Measurements from ENCODE around the gene FRMD1.
"Not testable (repeated sequence)": the region's sequence is repeated elsewhere in the genome, so short reads cannot be mapped to it uniquely, and the experiment has no call there.

FRMD1 gene

DNA sequence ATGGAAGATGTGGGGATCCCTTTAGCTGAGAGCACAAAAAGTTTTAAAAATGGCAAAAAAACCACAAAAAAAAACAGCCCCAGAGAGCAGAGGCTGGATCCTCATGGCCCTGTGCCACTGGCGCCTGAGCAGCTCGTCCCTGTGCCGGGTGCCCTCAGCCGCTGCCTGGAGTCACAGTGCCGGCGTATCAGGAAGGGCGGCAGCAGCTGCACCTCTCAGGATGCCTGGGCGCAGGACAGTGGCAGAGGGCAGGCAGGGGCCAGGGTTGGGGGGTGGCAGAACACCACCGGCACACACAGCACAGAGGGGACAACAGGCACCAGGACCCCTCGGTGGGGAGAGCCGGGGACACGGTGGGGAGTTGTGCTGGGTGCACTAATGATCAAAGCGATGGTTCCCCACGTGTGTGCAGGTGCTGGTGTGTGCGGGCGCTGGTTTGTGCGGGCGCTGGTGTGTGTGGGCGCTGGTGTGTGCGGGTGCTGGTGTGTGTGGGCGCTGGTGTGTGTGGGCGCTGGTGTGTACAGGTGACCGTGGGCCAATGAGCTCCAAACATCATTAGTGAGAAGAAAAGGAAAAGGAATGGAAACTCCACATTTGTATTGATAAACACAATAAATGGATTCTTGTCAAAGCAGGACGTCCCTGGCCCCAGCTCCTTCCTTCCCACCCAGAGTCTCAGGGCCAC is 1.5 kb upstream of the FRMD1 start:
- no peak for DNase-seq (ENCODE audit: low read depth in 2 of 2, low spot score in 1 of 2)

DNA sequence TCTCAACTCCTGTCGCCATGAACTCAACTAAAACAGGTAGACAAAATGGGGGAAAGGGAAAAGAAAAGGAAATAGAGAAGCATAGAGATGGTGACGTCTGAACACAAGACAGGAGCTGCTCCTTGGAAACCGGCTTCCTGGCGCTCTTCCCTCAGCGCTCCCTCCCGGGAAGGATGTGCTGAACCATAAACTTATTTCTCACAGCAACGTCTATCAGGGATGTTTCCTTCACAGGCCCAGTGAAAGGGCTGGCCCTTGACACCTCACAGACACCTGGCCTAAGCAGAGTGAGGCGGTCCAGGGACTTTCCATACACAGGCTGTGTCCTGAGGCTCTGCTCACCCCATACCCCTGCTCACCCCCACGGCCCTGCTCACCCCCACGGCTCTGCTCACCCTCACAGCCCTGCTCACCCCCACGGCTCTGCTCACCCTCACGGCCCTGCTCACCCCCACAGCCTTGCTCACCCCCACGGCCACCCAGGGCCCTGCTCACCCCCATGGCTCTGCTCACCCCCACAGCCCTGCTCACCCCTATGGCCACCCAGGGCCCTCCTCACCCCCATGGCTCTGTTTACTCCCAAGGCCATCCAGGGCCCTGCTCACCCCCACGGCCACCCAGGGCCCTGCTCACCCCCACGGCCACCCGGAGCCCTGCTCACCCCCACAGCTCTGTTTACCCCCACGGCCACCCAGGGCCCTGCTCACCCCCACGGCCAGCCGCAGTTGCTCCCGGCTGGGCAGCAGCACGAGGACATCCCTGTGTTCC is 653 bp downstream of the FRMD1 start:
- no peak for DNase-seq (ENCODE audit: low read depth in 2 of 2, low spot score in 1 of 2)

DNA sequence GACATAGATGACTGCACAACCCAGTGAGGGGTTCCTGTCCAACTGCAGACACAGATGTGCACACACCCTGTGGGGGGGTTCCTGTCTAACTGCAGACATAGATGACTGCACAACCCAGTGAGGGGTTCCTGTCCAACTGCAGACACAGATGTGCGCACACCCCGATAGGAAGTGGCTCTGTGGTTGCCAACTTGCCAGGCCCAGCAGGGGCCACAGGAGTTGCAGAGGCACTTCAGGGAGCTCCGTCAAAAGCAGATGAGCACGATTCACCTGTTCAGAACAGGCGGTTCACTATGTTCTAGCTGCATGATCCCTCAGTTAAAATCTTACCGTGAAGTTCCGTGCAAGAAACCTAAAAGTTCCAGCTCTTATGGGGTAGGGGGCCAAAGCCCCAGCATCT is 1.6 kb downstream of the FRMD1 start:
- not testable (repeated sequence) for DNase-seq (ENCODE audit: low read depth in 2 of 2, low spot score in 1 of 2)

DNA sequence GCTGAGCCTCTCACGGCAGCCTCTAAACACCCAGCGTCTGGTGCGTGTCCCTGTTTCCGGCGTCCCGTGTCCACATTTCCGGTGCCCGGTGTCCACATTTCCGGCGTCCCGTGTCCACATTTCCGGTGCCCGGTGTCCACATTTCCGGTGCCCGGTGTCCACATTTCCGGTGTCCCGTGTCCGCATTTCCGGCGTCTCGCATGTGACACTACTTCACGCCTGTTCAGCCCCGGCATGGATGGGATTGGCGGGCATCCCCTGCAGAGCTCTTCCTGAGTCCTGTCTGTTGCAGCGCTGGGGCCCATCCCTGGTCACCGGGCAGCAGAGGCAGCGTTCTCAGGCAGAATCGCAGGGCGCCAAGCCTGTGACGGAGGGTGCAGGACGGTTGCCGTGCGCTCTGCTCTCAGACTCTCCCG is 3.2 kb downstream of the FRMD1 start:
- no peak for DNase-seq (ENCODE audit: low read depth in 2 of 2, low spot score in 1 of 2)

DNA sequence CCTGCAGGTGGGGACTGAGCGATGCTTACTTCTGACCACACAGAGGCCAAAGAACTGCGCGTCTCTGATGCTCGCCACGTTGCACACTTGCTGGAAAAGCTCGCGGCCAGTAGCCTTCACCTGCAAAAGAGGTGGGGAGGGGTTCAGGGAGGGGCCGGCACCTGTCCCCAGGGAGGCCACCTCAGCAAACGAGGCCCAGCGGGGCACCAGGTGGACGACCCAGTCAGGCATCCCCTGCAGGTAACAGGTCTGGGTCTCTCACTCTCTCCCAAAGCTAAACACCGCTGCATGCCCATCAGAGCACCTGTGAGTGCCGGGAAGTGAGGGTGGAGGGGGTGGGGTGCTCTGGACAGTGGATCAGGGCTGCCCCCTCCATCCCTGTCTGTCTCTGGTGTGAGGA is 3.8 kb downstream of the FRMD1 start:
- DNase-seq (ENCODE audit: low read depth in 2 of 2, low spot score in 1 of 2): no peak

DNA sequence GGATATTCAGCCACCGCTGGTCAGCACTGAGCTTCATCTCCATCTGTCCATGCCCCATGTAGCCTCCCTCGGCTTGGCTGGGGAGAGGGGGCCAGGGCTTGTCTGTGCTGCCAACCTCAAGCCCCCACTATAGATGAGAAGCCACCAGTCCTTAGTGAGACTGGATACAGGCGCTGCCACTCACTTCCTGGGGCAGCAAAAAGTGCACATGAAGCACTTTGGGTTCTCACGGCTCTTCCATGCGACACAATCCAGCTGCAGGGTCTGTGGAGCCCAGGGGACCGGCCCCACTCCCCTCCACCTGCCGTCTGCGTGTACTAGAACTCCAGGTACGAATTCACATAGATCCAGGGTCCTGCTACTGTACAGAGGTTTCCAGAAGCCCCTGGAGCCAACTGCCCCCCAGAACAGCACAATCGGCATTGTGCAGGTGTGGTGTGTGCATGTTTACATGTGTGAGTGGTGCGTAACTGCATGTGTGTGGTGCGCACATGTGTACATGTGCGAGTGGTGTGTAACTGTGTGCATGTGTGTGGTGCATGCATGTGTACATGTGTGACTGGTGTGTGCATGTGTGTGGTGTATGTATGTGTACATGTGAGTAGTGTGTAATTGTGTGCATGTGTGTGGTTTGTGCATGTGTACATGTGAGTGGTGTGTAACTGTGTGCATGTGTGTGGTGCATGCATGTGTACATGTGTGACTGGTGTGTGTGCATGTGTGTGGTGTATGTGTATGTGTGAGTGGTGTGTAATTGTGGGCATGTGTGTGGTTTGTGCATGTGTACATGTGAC is 4.9 kb downstream of the FRMD1 start:
- no peak for DNase-seq (ENCODE audit: low read depth in 2 of 2, low spot score in 1 of 2)

DNA sequence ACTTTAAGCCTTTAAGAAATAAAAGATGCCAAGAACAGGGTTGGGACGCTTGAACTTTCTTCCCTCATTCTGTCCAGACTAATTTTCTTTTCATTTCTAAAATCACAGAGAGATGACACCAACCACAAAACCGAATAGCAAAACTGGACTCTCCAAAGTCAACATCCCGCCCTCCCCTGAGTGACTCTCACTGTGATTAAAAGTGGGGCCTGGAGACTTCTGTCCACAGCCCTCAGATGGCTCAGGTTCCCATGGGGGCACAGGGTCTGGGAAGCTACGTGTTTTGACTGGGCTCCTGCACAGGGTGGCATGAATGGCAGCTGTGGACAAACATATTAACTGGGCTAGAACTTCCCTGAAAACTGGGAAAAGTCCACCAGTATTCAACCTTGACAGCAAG is 6.3 kb downstream of the FRMD1 start:
- no peak for DNase-seq (ENCODE audit: low read depth in 2 of 2, low spot score in 1 of 2)

DNA sequence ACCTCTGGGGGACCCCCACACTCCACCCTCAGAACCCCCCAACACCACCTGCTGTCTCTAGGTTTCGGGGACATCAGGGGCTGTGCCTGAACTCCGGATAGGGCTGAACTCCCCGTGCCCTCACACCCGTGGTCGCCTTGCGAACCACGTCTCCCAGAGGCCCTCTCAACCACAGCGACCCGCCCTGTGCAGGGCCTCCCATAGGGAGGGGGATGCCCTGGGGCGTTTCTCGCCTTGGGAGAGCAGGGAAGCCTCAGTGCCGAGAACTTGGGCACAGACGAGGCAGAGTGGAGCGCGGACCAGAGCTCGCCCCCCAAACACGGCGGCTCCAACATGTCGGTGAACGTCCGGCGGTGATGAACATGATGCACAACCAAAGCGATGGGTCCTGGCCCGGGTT is 6.8 kb downstream of the FRMD1 start:
- DNase-seq (ENCODE audit: low read depth in 2 of 2, low spot score in 1 of 2): no peak

DNA sequence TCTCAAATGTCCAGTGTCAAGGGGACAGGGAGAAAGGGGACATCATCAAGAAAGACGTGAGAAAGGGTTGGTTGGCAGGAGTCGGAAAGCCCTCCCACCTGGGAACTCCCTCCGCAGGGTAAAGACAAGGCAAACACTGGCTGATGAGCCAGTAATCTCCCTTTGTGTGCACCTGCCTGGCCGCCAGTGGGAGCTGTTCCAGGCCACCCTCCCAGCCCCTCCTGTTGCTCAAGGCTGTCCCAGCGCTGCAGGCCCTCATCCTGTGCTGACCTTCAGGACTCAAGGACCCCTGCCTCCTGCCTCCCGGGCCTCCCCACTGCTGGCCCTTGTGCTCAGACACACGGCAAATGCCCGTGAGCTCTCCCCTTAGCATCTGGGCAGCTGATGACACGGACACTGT is 7.4 kb downstream of the FRMD1 start:
- no peak for DNase-seq (ENCODE audit: low read depth in 2 of 2, low spot score in 1 of 2)

DNA sequence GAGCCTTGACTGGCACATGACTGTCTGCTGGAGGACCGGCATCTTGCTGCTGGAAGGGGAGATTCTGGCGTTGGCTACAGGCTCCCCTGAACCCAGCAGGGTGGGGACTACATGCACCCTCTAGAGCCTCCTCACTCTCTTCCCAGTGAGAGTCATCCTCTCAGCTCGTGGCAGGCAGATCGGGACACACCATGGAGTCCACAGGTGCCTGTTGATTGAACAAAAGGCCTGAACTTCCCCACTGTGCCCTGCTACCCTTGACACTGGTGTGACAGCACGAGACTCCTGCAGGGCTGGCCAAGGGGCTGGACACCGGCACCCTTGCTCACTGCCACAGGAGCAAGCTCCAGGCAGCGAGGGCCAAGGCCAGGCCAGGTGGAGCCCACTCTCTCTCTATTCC is 8.2 kb downstream of the FRMD1 start:
- no peak for DNase-seq (ENCODE audit: low read depth in 2 of 2, low spot score in 1 of 2)

DNA sequence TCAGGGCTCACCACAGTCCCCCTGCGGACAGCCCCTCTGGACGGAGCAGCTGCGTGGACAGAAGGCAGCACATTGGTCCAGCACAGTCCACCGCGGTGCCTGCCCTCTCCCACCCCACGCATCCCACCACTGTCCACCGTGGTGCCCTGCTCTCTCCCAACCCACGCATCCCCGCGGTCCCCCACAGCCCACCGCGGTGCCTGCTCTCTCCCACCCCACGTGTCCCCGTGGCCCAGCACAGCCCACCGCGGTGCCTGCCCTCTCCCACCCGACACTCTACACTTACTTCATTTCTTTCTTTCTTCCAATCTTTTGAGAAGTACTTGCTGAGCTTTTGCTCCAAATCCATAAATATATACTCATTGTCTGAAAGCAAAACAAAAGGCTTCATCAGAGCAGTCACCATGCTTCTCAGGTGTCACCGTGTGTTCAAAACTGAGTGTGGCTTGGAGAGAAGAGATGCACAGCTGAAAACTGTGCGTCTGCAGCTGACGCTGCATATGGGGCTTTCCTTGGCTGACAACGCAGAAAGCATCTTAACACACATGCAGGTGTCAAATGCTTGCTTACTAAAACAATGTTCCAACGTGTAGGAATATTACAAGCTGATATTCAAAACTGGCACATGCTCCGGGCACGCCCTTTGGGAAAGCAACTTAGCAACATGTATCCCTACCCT is 11.8 kb downstream of the FRMD1 start:
- no peak for DNase-seq (ENCODE audit: low read depth in 2 of 2, low spot score in 1 of 2)

DNA sequence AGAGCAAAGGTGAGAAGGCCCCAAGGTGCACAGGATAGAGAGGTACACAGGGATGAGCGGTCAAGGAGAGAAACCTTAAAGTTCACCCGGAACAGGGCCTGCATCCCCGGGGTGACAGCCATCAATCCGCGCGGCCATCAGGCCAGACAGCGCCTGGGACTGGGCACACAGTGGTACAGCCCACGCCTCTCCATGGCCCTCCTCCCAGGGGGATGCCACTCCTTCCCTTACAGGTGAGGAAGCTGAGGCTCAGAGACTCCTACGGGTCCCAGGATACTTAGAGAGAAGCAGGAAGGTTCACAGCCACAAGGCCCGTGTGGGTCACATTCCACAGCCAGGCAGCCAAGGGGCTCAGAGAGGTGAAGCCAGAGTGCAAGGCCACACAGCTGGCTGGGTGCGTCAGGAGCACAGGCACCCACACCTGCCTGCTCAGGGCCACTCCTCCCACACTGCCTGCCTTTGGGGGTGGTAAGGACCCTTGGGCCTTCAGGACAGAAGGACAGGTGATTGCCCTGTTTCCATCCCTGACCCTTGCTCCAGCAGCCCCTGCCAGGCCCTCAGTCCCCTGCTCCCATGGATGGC is 14.7 kb downstream of the FRMD1 start:
- DNase-seq (ENCODE audit: low read depth in 2 of 2, low spot score in 1 of 2): no peak

DNA sequence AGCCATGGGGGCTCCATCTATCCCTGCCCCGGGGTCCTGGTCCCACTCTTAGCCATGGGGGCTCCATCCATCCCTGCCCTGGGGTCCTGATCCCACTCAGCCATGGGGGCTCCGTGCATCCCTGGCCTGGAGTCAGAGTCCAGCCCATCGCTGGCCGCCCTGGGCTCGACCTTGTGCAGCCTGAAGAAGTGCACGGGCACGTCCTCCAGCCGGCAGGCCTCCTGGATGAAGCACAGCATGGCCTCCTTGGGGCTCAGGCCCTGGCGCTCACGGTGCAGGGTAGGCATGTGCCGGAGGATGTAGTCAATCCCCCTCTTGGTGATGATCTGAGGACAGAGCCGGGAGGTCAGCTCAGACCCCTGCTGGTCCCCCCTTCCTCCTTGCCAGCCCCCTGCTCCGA is 15.6 kb downstream of the FRMD1 start:
- DNase-seq (ENCODE audit: low read depth in 2 of 2, low spot score in 1 of 2): no peak

DNA sequence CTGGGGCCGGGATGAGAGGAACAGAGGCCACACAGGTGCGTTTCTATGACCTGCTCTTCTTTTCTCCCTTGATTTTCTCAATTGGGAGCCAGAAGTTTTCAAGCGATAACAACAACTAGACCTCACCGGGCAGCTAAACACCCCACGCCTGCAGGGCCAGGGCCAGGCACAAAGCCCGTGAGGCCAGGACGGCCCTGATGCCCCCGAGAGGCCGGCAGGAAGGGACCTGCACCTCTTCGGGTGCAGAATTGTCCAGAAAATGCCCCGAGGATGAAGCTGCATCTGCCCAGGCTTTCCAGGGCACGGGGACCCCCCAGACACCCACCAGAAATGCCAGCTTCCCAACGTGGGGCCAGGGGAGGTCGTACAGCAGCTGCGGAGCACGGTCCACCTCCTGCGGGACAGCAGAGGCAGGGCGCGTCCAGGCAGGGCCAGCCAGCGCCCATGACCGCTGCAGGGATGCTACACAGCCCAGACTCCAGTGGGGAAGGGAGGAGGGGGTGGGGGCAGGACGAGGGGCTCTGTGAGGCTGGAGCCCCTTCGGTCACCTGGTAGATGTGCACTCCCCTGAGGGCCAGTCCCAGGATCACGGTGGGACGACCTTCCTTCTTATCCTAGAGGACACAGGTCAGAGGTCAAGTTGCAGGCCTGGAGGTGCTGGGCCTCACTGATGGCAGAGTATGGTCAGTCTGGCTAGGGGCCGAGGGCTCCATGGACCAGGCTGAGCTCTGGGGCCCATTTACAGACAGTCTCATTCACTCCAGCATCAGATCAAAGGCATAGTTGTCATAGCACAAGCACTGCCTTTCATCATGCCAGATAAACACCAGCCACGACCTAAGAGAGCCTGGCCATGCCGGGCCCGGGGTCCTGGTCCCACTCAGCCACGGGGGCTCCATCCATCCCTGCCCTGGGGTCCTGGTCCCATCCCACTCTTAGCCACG is 16.4 kb downstream of the FRMD1 start:
- no peak for DNase-seq (ENCODE audit: low read depth in 2 of 2, low spot score in 1 of 2)

DNA sequence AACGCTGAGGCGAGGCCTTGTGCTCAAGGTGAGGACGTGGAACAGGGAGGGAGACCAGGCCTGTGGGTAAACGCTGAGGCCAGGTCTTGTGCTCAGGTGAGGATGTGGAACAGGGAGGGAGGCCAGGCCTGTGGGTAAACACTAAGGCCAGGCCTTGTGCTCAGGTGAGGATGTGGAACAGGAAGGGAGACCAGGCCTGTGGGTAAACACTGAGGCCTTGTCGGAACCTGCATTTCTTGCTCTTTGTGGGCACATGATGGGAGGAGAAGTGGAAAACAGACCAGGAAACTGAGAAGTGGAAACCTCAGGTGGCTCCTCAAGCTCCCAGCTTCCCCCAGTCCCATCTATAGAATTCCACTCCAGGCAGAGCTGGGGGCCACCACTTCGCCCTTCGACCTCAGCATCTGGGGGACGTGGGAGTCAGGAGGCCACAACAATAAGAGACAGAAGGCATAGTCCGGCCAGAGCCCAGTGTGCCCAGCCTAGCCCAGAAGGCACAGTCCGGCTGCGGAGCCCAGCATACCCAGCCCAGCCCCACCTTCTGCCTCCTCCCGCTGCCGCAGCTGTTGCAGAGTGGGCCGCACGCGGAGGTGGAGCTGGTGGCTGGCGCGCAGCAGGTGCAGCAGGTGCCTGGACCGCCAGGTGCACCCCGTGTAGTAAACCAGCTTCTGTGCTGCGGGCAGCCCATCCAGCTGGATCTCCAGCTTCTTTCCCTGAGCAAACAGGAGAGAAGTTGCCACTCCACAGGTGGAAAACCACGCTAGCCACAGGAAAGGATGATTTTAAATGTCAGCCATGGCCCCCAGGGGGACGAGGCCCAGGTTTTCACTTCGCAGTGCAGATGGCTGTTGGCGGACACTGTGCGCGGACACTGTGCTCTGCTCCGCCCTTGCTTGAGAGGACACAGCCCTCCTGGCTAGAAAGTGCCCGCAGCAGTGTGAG is 17.5 kb downstream of the FRMD1 start:
- no peak for DNase-seq (ENCODE audit: low read depth in 2 of 2, low spot score in 1 of 2)

DNA sequence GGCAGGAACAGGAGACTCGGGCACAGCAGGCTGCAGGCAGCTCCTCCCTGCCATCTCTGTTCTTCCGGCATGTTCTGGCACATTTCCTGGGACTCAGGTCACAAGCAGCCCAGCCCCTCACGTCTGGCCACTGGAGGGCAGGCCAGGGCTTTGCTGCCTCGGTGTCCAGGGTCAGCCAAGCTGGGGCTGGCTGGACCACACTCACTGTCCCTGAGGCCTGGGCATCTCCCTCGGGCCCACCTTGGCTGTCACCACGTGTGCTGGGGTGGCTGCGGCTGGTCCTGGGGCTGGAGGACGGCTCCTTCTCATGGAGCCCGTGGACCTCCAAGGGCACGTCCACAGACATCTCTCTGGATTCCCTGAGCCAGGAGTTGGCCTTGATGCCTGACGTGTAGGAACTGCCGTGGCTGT is 18.5 kb downstream of the FRMD1 start:
- no peak for DNase-seq (ENCODE audit: low read depth in 2 of 2, low spot score in 1 of 2)

DNA sequence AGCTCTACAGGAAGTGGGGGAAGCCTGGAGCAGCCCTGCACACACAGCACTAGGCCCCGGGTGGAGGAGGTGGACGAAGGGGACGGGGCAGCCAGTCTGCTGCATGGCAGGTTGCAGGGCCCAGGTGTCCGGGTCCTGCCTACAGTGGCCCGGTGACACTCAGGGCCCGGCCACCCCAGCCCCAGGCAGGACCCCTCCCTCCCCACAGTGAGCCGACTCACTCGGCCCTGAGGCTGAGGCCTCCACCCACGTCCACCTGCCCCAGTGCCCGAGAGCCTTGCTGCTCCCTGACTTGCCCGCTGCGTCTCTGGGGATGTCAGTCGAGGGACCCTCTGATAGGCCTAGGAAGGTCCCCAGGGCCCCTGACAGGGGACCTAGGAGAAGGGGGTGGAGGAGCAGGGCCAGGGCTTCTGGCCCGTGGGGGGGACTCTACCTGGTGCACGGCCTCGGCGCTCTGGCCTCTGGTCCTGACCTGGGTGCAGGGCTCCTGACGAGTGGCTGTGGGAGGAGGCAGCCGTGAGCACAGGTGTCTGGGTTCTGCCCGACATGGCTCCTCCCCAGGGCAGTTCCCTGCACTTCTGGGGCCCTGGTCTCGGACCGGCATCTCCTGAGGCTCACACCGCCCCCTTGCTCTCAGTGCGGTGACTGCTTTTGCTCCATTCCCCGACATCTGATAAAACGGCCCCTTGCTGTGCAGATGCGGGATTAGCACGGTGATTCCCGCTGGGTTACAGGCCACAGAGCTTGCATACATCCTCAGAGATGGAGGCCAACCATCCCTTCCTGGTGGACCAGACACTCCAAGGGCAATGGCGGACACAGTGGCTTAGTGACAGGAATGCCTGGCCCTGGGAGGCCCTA is 20.1 kb downstream of the FRMD1 start:
- no peak for DNase-seq (ENCODE audit: low read depth in 2 of 2, low spot score in 1 of 2)

DNA sequence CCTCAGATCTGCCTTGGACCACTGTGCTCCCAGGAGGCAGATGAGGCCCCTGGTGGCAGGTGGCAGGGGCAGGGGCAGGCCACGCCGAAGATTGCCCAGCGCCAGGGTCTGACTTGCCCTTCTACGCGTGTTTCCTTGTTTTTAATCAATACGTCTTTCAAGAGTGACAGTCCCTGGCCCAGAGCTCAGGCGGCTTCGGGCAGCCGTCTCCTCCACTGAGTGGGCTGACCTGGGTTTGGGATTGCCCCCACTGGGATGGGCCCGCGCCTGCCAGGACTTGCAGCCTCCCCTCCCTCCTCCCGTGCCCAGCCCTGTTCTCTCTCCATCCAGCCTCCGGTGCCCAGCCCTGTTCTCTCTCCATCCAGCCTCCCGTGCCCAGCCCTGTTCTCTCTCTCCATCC is 21.2 kb downstream of the FRMD1 start:
- no peak for DNase-seq (ENCODE audit: low read depth in 2 of 2, low spot score in 1 of 2)

All from stimulated activated CD8-positive, alpha-beta memory T cell treated with anti-CD3 and anti-CD28 coated beads, Interleukin-4, amount 100 ng/mL, for 4 hours (primary cell).